22Rv1 (cell line): ENCODE results near the gene RERE.

Source experiments
- ZFX ChIP-seq: fragments of 450-650 bp; IDR thresholded peaks from 2 replicates; pipeline ENCODE4 v1.6.1; 2017; ENCODE audit warnings: antibody characterized with exemption, borderline replicate concordance
- TF ChIP-seq, protein P1 (sequence below): fragments of 450-650 bp; IDR thresholded peaks from 2 replicates; pipeline ENCODE4 v1.5.1; 2017; ENCODE audit warnings: mild to moderate bottlenecking

- TF ChIP-seq, protein P1, sequence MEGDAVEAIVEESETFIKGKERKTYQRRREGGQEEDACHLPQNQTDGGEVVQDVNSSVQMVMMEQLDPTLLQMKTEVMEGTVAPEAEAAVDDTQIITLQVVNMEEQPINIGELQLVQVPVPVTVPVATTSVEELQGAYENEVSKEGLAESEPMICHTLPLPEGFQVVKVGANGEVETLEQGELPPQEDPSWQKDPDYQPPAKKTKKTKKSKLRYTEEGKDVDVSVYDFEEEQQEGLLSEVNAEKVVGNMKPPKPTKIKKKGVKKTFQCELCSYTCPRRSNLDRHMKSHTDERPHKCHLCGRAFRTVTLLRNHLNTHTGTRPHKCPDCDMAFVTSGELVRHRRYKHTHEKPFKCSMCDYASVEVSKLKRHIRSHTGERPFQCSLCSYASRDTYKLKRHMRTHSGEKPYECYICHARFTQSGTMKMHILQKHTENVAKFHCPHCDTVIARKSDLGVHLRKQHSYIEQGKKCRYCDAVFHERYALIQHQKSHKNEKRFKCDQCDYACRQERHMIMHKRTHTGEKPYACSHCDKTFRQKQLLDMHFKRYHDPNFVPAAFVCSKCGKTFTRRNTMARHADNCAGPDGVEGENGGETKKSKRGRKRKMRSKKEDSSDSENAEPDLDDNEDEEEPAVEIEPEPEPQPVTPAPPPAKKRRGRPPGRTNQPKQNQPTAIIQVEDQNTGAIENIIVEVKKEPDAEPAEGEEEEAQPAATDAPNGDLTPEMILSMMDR = no peak
- no peak for TF ChIP-seq ZFX
Measured at GRCh38 chr1:8426996-8427395, 390.4 kb downstream of the RERE start.
